GM18505 (cell line): ENCODE results near the gene CDKL4.
"Not testable (repeated sequence)": the region's sequence is repeated elsewhere in the genome, so short reads cannot be mapped to it uniquely, and the experiment has no call there.

Experiments used
- ATAC-seq: cut with Tn5 transposase; IDR thresholded peaks from one replicate; pipeline ENCODE4 v1.9.1; 2021; ENCODE audit not compliant: unreplicated experiment
- POLR2A ChIP-seq: IDR thresholded peaks from 4 replicates; pipeline ENCODE4 v1.6.1; 2011; ENCODE audit warnings: borderline replicate concordance; ENCODE audit not compliant: insufficient read depth, insufficient read length; ENCODE audit errors: extremely low read depth

The CDKL4 gene

GRCh38 chr2:39176997-39177396 is 66.8 kb downstream of the CDKL4 start:
- no peak for ATAC-seq
- no peak for TF ChIP-seq POLR2A

- ATAC-seq: no peak
- TF ChIP-seq POLR2A: no peak
Measured at GRCh38 chr2:39175026-39175812, 68.6 kb downstream of the CDKL4 start.

- no peak for TF ChIP-seq POLR2A
- ATAC-seq: no peak
Measured at GRCh38 chr2:39174022-39174421, 69.7 kb downstream of the CDKL4 start.

- ATAC-seq: not testable (repeated sequence)
Measured at GRCh38 chr2:39172047-39172706, 71.6 kb downstream of the CDKL4 start.

GRCh38 chr2:39171621-39172020 is 72.1 kb downstream of the CDKL4 start:
- ATAC-seq: no peak
- TF ChIP-seq POLR2A: no peak

GRCh38 chr2:39164089-39164488 is 79.7 kb downstream of the CDKL4 start:
- no peak for TF ChIP-seq POLR2A
- no peak for ATAC-seq

- ATAC-seq: no peak
- TF ChIP-seq POLR2A: no peak
Measured at GRCh38 chr2:39160982-39161381, 82.8 kb downstream of the CDKL4 start.

- no peak for TF ChIP-seq POLR2A
- no peak for ATAC-seq
Measured at GRCh38 chr2:39159283-39159682, 84.5 kb downstream of the CDKL4 start.

GRCh38 chr2:39158351-39158750 is 85.4 kb downstream of the CDKL4 start:
- no peak for ATAC-seq
- TF ChIP-seq POLR2A: no peak

GRCh38 chr2:39156846-39157245 is 86.9 kb downstream of the CDKL4 start:
- ATAC-seq: no peak
- no peak for TF ChIP-seq POLR2A

- TF ChIP-seq POLR2A: no peak
- no peak for ATAC-seq
Measured at GRCh38 chr2:39156107-39156506, 87.7 kb downstream of the CDKL4 start.

GRCh38 chr2:39155573-39155972 is 88.2 kb downstream of the CDKL4 start:
- not testable (repeated sequence) for ATAC-seq

- TF ChIP-seq POLR2A: no peak
- ATAC-seq: no peak
Measured at GRCh38 chr2:39154944-39155343, 88.8 kb downstream of the CDKL4 start.

- ATAC-seq: no peak
Measured at GRCh38 chr2:39153312-39153711, 90.5 kb downstream of the CDKL4 start.

More at GRCh38 chr2:39153312-39153711, 90.5 kb downstream of the CDKL4 start:
- TF ChIP-seq POLR2A: no peak
